OCI-LY1 (cell line): Measurements from ENCODE around the gene PSMB10.

Experiments
- EZH2 ChIP-seq: fragments of 200-600 bp; sonication (generic), shearing (Covaris generic); IDR thresholded peaks from 2 replicates; pipeline ENCODE4 v1.8.0; 2017; ENCODE audit warnings: borderline replicate concordance, mixed run types, mild to moderate bottlenecking, antibody characterized with exemption, low read length, moderate library complexity, mixed read lengths
- TF ChIP-seq, protein P1 (sequence below): fragments of 200-600 bp; sonication (generic), shearing (Covaris generic); IDR thresholded peaks from 2 replicates; pipeline ENCODE4 v1.5.1; 2017; ENCODE audit warnings: mild to moderate bottlenecking, antibody characterized with exemption, low read length, moderate library complexity, mixed read lengths

DNA sequence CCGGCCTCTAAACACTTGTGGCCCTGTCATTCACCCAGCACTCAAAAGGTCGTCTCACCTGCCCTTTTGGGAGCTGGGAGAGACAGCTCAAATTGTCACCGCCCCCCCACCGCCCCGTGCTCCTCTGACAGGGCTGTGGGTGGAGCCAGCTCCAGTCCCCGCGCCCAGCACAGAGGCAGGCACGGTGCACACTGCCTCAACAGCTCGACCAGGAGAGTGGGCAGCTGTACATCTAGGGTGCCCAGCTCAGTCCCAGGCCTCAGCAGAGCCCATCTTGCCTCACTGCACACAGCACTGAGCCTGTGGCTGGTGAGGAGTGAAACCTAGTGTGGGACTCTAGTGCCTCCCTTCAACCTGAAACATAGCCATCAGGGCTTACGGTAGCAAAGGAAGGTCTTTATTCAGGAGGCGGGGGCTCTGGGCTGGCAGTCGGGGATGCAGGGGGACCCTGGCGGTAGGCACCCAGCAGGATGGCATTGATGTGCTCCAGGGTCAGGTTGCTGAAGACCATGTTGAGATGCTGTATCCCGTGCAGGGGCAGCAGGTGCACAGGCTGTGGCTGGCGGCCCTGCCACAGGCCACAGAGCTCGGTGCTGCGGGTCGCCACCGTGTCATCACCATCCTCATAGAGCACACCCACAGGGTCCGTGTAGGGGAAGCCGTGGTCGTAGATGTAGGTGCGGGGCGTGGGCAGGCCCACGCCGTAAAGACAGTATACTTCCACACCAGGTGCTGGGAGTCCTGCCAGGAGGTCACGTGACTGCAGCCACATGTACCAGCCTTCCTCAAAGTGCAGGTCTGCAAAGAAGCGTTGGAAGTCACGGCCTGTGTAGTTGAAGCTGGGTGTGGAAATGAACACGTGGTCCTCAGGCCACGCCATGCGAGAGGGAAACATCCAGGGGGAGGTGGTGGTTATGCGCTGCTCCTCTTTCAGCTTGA is 3.1 kb upstream of the PSMB10 start:
- TF ChIP-seq, protein P1, sequence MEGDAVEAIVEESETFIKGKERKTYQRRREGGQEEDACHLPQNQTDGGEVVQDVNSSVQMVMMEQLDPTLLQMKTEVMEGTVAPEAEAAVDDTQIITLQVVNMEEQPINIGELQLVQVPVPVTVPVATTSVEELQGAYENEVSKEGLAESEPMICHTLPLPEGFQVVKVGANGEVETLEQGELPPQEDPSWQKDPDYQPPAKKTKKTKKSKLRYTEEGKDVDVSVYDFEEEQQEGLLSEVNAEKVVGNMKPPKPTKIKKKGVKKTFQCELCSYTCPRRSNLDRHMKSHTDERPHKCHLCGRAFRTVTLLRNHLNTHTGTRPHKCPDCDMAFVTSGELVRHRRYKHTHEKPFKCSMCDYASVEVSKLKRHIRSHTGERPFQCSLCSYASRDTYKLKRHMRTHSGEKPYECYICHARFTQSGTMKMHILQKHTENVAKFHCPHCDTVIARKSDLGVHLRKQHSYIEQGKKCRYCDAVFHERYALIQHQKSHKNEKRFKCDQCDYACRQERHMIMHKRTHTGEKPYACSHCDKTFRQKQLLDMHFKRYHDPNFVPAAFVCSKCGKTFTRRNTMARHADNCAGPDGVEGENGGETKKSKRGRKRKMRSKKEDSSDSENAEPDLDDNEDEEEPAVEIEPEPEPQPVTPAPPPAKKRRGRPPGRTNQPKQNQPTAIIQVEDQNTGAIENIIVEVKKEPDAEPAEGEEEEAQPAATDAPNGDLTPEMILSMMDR, result no peak
- TF ChIP-seq EZH2, result no peak
